ENCODE data around the gene KCNQ5.

KCNQ5 gene

DNA sequence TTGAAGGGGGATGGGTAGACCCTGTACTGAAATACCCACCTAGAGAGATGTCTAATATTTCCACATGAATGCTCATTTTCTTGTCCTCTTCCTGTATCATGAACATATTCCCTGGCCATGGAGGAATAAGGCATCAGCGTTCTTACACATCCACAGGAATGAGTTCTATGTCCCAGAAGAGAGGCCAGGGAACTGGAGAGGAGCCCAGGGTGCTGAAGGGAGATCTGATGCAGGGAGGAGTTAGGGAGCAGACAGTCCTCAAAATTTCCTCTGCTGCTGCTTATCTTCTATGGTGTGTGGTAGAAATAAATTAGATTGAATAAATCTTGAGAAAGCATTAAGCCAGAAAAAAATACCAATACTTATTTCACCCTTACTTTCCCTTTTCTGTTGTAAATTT lies 295.0 kb downstream of the KCNQ5 start:
- H3K4me3 ChIP-seq (ENCODE audit: control insufficient read depth, low read depth, low read length), result no peak overlapping the region
- DNase-seq (ENCODE audit: low read depth), result no peak
- TF ChIP-seq, protein P1, sequence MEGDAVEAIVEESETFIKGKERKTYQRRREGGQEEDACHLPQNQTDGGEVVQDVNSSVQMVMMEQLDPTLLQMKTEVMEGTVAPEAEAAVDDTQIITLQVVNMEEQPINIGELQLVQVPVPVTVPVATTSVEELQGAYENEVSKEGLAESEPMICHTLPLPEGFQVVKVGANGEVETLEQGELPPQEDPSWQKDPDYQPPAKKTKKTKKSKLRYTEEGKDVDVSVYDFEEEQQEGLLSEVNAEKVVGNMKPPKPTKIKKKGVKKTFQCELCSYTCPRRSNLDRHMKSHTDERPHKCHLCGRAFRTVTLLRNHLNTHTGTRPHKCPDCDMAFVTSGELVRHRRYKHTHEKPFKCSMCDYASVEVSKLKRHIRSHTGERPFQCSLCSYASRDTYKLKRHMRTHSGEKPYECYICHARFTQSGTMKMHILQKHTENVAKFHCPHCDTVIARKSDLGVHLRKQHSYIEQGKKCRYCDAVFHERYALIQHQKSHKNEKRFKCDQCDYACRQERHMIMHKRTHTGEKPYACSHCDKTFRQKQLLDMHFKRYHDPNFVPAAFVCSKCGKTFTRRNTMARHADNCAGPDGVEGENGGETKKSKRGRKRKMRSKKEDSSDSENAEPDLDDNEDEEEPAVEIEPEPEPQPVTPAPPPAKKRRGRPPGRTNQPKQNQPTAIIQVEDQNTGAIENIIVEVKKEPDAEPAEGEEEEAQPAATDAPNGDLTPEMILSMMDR (IDR thresholded peaks at IDR 0.05; ENCODE audit: control insufficient read depth, insufficient read depth, low read depth, low read length, missing control alignments), result no peak

DNA sequence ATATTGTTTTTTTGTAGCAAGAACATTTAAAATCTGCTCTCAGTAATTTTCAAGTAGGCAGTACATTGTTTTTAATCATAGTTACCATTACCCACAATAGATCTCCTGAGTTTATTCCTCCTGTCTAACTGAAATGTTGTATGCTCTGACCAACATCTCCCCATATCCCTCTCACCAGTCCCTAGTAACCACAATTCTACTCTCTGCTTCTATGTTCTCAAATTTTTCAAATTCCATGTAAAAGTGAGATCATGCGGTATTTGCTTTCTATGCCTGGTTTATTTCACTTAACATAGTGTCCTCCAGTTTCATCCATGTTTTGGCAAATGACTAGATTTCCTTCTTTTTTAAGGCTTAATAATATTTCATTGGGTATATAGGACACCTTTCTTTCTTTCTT lies 300.5 kb downstream of the KCNQ5 start:
- H3K4me3 ChIP-seq (ENCODE audit: control insufficient read depth, low read depth, low read length), result no peak overlapping the region
- TF ChIP-seq, protein P1 (IDR thresholded peaks at IDR 0.05; ENCODE audit: control insufficient read depth, insufficient read depth, low read depth, low read length, missing control alignments), result no peak
- no peak for DNase-seq (ENCODE audit: low read depth)

DNA sequence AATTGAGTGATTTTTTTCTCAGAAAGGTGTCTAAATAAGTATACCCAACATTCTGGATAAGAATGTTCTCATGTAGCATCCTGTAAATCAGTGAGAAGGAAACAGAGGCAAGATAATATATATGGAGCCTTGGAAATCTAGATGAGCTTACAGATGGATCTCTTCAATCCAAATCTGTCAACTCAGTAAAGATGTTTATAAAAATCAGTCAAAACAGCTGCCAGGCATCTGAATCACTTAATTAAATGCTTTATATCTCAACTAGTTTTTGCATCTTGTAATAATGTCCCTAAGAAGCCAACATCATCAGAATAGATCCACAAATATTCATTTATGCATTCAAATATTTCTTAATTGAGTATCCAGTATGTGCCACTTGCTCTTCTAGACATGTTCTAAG lies 303.3 kb downstream of the KCNQ5 start:
- no peak overlapping the region for H3K4me3 ChIP-seq (ENCODE audit: control insufficient read depth, low read depth, low read length)
- no peak for DNase-seq (ENCODE audit: low read depth)
- TF ChIP-seq, protein P1 (IDR thresholded peaks at IDR 0.05; ENCODE audit: control insufficient read depth, insufficient read depth, low read depth, low read length, missing control alignments), result no peak

DNA sequence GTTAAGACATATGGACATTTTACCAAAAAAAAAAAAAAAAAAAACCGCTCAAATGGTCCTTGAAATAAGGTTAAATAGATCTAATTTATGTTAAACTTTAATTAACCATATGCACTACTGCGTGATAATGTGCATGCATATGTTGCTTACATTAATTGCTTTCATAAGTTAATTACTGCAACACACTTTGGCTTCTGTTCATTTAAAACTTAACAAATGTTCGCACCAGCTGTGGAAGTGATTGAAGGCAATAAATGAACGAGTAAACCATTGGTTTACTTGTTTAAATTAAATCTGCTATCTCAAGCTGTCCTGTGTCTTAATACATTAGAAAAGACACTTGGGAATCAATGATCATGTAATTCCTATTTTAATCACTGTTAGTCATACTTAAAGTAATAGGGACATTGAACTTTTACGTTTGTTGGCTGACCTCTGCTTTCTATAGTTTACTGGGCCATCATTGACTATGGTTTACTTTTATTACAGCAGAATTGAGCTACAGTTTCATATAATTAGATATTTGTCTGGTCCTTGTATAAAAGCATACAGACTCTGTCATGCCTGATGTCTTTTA lies 308.8 kb downstream of the KCNQ5 start:
- DNase-seq (ENCODE audit: low read depth), result no peak
- TF ChIP-seq, protein P1 (IDR thresholded peaks at IDR 0.05; ENCODE audit: control insufficient read depth, insufficient read depth, low read depth, low read length, missing control alignments), result no peak
- H3K4me3 ChIP-seq (ENCODE audit: control insufficient read depth, low read depth, low read length), result no peak overlapping the region

DNA sequence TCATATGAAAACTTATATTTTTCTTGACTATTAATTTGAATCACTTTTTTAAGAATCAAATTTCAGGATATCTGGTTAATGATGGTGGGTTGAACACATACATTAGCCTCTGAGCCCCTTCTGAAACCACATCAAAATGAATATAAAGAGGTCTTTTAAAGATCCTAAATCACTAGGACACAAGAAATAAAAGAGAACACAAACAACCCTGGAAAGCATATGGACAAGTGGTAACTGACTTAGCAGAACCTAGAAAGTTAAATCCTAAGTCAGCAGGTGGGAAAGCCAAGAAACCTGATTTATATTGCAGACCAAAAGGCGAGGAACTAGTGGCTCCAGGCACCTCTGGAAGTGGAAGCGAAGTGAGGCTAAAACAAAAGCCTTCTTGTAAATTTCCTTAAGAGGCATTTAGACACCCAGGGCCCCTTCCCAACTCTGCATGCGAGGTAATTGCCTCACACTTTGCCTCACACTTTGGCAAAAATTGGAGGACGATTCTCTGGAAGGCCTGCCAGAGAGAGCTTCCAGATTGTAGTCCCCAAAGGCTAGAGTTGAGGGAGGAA lies 309.5 kb downstream of the KCNQ5 start:
- H3K4me3 ChIP-seq (ENCODE audit: control insufficient read depth, low read depth, low read length), result no peak overlapping the region
- TF ChIP-seq, protein P1 (IDR thresholded peaks at IDR 0.05; ENCODE audit: control insufficient read depth, insufficient read depth, low read depth, low read length, missing control alignments), result no peak
- DNase-seq (ENCODE audit: low read depth), result no peak

DNA sequence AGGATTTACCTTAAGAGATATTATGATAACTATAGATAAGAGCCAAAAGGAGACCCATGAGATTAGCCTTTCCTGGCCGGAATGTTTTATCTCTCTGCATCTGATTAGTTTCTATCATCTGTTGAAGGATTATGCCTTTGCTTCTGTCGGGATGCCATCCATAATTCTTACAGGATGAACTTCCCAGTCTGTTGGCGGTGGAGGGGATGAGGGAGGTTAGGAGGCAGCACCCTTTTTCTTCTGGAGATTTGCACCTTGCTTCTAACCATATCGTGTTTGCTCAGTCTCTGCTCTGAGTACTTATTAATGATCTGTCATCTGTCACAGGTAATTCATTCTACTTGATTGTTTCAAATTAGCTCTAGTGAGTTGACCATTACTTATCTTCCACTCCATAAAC lies 311.4 kb downstream of the KCNQ5 start:
- TF ChIP-seq, protein P1 (IDR thresholded peaks at IDR 0.05; ENCODE audit: control insufficient read depth, insufficient read depth, low read depth, low read length, missing control alignments), result no peak

More for the DNA sequence above, 311.4 kb downstream of the KCNQ5 start:
- no peak for DNase-seq (ENCODE audit: low read depth)
- no peak overlapping the region for H3K4me3 ChIP-seq (ENCODE audit: control insufficient read depth, low read depth, low read length)
